Colonic mucosa (tissue), 4 donors: ENCODE measurements around the gene MLLT6. TPM values are rescaled to one million over a fixed set of nuclear protein-coding genes. Genes with fewer than 3 reads are reported as not detected.

Experiments
- DNase-seq: peaks from one replicate; pipeline ENCODE4 v3.0.0-alpha.2; 2020
- H3K27ac ChIP-seq: fragments of 200-600 bp; one replicate; pipeline ENCODE4 v1.8.0; 2021
- H3K27me3 ChIP-seq: fragments of 200-600 bp; one replicate; pipeline ENCODE4 v1.8.0; 2021
- H3K36me3 ChIP-seq: fragments of 200-600 bp; one replicate; pipeline ENCODE4 v1.8.0; 2021
- H3K4me1 ChIP-seq: fragments of 200-600 bp; one replicate; pipeline ENCODE4 v1.8.0; 2021; ENCODE audit warnings: mild to moderate bottlenecking
- H3K4me3 ChIP-seq: fragments of 200-600 bp; one replicate; pipeline ENCODE4 v1.8.0; 2021
- H3K9ac ChIP-seq, 2 donors: one replicate each; pipeline ENCODE4 v1.7.0; 2013; ENCODE audit warnings: control low read depth in 2 of 2, low read depth in 2 of 2, low read length in 2 of 2
- H3K9me3 ChIP-seq: fragments of 200-600 bp; one replicate; pipeline ENCODE4 v1.8.0; 2021
- intact Hi-C: fragments of 100-400 bp; cut with DNase I; formaldehyde crosslinking; loops from one replicate; pipeline ENCODE4 v1.14.1; 2022
- microRNA-seq: library from miRNA; unstranded; fragments of <30 nt; microRNA quantifications from one replicate; pipeline ENCODE4, GENCODE V29; 2019
- total RNA-seq, 2 donors: library from RNA; stranded (reverse); fragmentation: NEBNext Ultra II Directional in 1 of 2; extraction: Animal tissue kit (Norgen Biotek cat#: 25700) in 1 of 2; gene quantifications; one replicate each; pipeline ENCODE4 v1.2.1, GENCODE V29; 2021
- TF ChIP-seq, protein P1 (sequence below): fragments of 200-600 bp; IDR thresholded peaks from one replicate; pipeline ENCODE4 v1.8.0; 2022; ENCODE audit warnings: antibody characterized with exemption, mild to moderate bottlenecking
- donor health status: healthy.
- donor health status: DM: no; HTN: no; CAD: no.
- donor health status: DM: no; HTN: no; CAD: no.

MLLT6 gene
- total RNA-seq, 2 donors from 2014 or later = 74.1 to 109 TPM

DNA sequence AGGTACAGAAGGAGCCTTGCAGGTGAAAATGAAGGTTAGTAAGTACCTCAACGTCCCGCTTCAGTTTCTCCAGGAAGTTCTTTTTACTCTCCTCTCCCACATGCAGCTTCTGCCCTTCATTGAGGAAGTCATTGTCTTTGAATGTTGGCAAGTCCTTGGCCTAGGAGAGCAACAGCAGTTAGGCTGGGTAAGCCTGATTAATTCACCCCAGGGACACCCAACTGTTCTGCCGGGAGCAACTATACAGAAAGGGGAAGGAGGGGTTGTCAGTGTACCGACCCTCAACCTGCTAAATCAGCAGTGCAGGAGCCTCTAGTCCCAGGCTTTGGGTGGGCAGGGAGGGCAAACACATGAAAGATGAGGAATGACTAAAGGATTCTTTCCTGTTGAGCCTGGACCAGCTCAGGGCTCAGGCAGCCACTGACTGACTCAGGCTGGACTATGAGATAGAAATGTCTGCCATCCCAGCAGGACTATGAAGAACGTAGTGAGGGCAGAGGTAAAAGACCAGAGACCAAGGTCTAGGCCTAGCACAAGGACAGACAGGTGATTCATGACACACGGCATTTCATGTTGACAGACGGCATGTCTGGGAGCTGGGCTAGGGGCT is 72.7 kb downstream of the MLLT6 start:
- H3K36me3 ChIP-seq = peaks cover 15% of the 10 kb centered on the region
- DNase-seq = no peak
- TF ChIP-seq, protein P1, sequence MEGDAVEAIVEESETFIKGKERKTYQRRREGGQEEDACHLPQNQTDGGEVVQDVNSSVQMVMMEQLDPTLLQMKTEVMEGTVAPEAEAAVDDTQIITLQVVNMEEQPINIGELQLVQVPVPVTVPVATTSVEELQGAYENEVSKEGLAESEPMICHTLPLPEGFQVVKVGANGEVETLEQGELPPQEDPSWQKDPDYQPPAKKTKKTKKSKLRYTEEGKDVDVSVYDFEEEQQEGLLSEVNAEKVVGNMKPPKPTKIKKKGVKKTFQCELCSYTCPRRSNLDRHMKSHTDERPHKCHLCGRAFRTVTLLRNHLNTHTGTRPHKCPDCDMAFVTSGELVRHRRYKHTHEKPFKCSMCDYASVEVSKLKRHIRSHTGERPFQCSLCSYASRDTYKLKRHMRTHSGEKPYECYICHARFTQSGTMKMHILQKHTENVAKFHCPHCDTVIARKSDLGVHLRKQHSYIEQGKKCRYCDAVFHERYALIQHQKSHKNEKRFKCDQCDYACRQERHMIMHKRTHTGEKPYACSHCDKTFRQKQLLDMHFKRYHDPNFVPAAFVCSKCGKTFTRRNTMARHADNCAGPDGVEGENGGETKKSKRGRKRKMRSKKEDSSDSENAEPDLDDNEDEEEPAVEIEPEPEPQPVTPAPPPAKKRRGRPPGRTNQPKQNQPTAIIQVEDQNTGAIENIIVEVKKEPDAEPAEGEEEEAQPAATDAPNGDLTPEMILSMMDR = no peak
- no peaks in the 10 kb centered on the region for H3K9me3 ChIP-seq
- H3K4me3 ChIP-seq = no peak overlapping the region
- no peak overlapping the region for H3K9ac ChIP-seq
- intact Hi-C loops = no loop called here
- H3K27ac ChIP-seq = no peak overlapping the region
- no peaks in the 10 kb centered on the region for H3K4me1 ChIP-seq
- H3K27me3 ChIP-seq = no peaks in the 10 kb centered on the region

Small RNA genes within 50 kb of the gene (microRNA-seq; reads per million reads assigned to microRNA genes)
- gene MIR4726 (1.7 reads per million), gene MIR4734 (not detected)

Other genes starting within 250 kb of the MLLT6 start
- 1 to 10 TPM; 1.1 to 4.2 TPM for gene SRCIN1, start 99.3 kb upstream of the MLLT6 start, total RNA-seq
- 1 to 10 TPM; 1.1 to 1.8 TPM for gene EPOP, start 30.3 kb upstream of the MLLT6 start, total RNA-seq
- 100 to 1,000 TPM in 1 of 2 donors, 10 to 100 TPM in 1; 82.2 to 152 TPM for gene CISD3, start 25.1 kb downstream of the MLLT6 start, total RNA-seq
- 10 to 100 TPM; 27.2 to 45.5 TPM for gene PCGF2, start 43.1 kb downstream of the MLLT6 start, total RNA-seq
- 100 to 1,000 TPM; 160 to 253 TPM for gene PSMB3, start 47.5 kb downstream of the MLLT6 start, total RNA-seq
- gene PIP4K2B, start 94.3 kb downstream of the MLLT6 start, total RNA-seq = 10 to 100 TPM; 16.8 to 19.6 TPM
- gene CWC25, start 120.0 kb downstream of the MLLT6 start, total RNA-seq = 10 to 100 TPM; 18.7 TPM
- gene RPL23, start 148.4 kb downstream of the MLLT6 start, total RNA-seq = 100 to 1,000 TPM; 845 to 956 TPM
- 100 to 1,000 TPM; 297 to 330 TPM for gene LASP1, start 164.8 kb downstream of the MLLT6 start, total RNA-seq